Measurements from ENCODE around the gene FAM216B.

DNA sequence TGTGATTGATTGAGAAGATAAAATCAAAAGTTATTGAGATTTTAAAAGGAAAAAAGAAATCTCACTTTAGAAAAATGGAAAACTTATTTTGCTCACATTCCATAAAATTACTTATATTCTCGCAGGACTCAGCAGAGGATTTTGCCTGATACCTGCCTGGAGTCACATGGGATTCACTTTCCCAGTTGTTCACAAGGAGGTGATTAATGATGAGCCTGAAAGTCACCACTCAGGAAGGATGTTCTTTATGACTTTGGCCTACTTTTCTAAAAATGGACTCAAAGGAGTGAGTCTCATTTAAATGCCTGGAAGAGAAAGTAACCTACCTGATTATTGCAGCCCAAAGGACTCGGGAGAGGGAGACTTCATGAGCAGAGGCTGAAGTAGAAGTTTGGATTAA is 34.5 kb upstream of the FAM216B start:
- TF ChIP-seq CTCF (conservative IDR thresholded peaks at IDR 0.05; ENCODE audit: low read depth, low read length) (no peak), EZH2 (IDR thresholded peaks at IDR 0.05; ENCODE audit: borderline replicate concordance, low read depth, low read length, poor library complexity, severe bottlenecking) (no peak)
